ENCODE measurements around the gene ZNF837. TPM values are rescaled to one million over a fixed set of nuclear protein-coding genes. Genes with fewer than 3 reads are reported as not detected.

Gene ZNF837
- total and polyA plus RNA-seq, 2 of the 13 experiments (the other 11 are each of a cell fraction or from before 2014, with no cell fraction given), result 0.29 to 1.3 TPM

DNA sequence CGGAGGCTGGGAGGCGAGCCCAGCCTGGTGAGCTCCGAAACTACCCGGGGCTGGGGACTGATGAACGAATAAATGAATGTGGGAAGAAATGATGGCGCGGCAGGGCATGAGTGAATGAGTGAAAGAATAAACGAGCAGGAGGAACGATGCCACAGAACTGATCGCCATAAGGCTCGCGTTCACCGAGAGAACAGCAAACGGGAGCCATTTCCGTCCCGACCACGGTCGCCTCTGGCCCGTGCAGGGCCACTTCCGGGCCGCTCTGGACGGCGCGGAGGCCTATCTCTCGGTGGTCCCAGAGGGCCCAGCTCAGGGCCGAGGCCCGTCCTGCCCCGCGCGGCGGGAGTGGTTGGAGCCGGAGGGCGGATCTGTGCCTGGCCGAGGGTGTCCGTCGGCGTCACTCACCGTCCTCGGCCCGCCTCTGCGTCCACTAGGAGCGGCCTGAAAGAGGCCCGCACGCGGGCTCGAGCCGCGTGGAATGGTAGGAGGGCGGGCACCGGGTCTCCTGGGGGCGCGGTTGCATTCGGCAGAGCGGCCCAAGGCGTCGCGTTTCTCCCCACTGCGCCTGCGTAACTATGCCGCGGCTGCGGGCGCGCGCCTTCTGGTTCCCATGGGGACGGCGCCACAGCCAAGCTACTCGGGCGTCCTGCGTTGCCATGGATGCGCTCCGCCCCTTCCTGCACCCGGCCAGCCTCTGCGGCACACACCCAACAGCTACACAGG lies 18.4 kb downstream of the ZNF837 start, which contains the start of gene ZNF497 (continued):
- TF ChIP-seq, protein P1, sequence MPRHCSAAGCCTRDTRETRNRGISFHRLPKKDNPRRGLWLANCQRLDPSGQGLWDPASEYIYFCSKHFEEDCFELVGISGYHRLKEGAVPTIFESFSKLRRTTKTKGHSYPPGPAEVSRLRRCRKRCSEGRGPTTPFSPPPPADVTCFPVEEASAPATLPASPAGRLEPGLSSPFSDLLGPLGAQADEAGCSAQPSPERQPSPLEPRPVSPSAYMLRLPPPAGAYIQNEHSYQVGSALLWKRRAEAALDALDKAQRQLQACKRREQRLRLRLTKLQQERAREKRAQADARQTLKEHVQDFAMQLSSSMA (CRISPR knock-in tag; IDR thresholded peaks at IDR 0.05), result 0 out of 2 replicates have a peak, but pooled peaks have one; percentile 25
- no peak; the same call in 1 of the 2 replicates for TF ChIP-seq ZNF24 (IDR thresholded peaks at IDR 0.05)
- TF ChIP-seq AHR (CRISPR knock-in tag; IDR thresholded peaks at IDR 0.05), result no peak; the same call in 1 of the 2 replicates
- TF ChIP-seq IKZF1 (IDR thresholded peaks at IDR 0.05), result no peak
- TF ChIP-seq ARNT2 (CRISPR knock-in tag; IDR thresholded peaks at IDR 0.05; ENCODE audit: low read depth), result peak; percentile 72; the same call in 1 of the 2 replicates
- TF ChIP-seq PAF1 (CRISPR knock-in tag; IDR thresholded peaks at IDR 0.05), result no peak
- TF ChIP-seq RARG (CRISPR knock-in tag; IDR thresholded peaks at IDR 0.05; ENCODE audit: low read depth), result no peak
- peak; percentile 61 for TF ChIP-seq HCFC1 (IDR thresholded peaks at IDR 0.05; ENCODE audit: low read depth, low read length)
- TF ChIP-seq POGZ (CRISPR knock-in tag; IDR thresholded peaks at IDR 0.05), result no peak
- no peak for TF ChIP-seq HMGA1 (CRISPR knock-in tag; conservative IDR thresholded peaks at IDR 0.05)
- TF ChIP-seq, protein P2, sequence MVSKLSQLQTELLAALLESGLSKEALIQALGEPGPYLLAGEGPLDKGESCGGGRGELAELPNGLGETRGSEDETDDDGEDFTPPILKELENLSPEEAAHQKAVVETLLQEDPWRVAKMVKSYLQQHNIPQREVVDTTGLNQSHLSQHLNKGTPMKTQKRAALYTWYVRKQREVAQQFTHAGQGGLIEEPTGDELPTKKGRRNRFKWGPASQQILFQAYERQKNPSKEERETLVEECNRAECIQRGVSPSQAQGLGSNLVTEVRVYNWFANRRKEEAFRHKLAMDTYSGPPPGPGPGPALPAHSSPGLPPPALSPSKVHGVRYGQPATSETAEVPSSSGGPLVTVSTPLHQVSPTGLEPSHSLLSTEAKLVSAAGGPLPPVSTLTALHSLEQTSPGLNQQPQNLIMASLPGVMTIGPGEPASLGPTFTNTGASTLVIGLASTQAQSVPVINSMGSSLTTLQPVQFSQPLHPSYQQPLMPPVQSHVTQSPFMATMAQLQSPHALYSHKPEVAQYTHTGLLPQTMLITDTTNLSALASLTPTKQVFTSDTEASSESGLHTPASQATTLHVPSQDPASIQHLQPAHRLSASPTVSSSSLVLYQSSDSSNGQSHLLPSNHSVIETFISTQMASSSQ (IDR thresholded peaks at IDR 0.05; ENCODE audit: low read depth), result no peak
- TF ChIP-seq, protein P2 (CRISPR knock-in tag; IDR thresholded peaks at IDR 0.05; ENCODE audit: borderline replicate concordance), result peak; percentile 18; the same call in 1 of the 2 replicates
- TF ChIP-seq ATM (IDR thresholded peaks at IDR 0.05; ENCODE audit: borderline replicate concordance), result no peak
- TF ChIP-seq ZNF234 (CRISPR knock-in tag; conservative IDR thresholded peaks at IDR 0.05), result no peak
- TF ChIP-seq NFRKB (IDR thresholded peaks at IDR 0.05), result no peak
- TF ChIP-seq PCBP2 (optimal IDR thresholded peaks at IDR 0.05; ENCODE audit: low read depth, low read length, poor library complexity, severe bottlenecking), result no peak
- TF ChIP-seq, protein P3, sequence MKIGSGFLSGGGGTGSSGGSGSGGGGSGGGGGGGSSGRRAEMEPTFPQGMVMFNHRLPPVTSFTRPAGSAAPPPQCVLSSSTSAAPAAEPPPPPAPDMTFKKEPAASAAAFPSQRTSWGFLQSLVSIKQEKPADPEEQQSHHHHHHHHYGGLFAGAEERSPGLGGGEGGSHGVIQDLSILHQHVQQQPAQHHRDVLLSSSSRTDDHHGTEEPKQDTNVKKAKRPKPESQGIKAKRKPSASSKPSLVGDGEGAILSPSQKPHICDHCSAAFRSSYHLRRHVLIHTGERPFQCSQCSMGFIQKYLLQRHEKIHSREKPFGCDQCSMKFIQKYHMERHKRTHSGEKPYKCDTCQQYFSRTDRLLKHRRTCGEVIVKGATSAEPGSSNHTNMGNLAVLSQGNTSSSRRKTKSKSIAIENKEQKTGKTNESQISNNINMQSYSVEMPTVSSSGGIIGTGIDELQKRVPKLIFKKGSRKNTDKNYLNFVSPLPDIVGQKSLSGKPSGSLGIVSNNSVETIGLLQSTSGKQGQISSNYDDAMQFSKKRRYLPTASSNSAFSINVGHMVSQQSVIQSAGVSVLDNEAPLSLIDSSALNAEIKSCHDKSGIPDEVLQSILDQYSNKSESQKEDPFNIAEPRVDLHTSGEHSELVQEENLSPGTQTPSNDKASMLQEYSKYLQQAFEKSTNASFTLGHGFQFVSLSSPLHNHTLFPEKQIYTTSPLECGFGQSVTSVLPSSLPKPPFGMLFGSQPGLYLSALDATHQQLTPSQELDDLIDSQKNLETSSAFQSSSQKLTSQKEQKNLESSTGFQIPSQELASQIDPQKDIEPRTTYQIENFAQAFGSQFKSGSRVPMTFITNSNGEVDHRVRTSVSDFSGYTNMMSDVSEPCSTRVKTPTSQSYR (CRISPR knock-in tag; IDR thresholded peaks at IDR 0.05; ENCODE audit: borderline replicate concordance), result no peak
- TF ChIP-seq RORA (CRISPR knock-in tag; IDR thresholded peaks at IDR 0.05), result no peak
- no peak; the same call in 1 of the 2 replicates for TF ChIP-seq AKAP8 (CRISPR knock-in tag; IDR thresholded peaks at IDR 0.05)
- no peak for TF ChIP-seq ZNF75D (CRISPR knock-in tag; IDR thresholded peaks at IDR 0.05; ENCODE audit: borderline replicate concordance)
- TF ChIP-seq, protein P4, sequence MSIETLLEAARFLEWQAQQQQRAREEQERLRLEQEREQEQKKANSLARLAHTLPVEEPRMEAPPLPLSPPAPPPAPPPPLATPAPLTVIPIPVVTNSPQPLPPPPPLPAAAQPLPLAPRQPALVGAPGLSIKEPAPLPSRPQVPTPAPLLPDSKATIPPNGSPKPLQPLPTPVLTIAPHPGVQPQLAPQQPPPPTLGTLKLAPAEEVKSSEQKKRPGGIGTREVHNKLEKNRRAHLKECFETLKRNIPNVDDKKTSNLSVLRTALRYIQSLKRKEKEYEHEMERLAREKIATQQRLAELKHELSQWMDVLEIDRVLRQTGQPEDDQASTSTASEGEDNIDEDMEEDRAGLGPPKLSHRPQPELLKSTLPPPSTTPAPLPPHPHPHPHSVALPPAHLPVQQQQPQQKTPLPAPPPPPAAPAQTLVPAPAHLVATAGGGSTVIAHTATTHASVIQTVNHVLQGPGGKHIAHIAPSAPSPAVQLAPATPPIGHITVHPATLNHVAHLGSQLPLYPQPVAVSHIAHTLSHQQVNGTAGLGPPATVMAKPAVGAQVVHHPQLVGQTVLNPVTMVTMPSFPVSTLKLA (IDR thresholded peaks at IDR 0.05), result peak; percentile 83
- no peak for TF ChIP-seq ZNF3 (CRISPR knock-in tag; IDR thresholded peaks at IDR 0.05)
